HG02588 (cell line): ENCODE measurements around the gene TRIM54.

Experiments
- ATAC-seq: cut with Tn5 transposase; IDR thresholded peaks from one replicate; pipeline ENCODE4 v1.9.1; 2021; ENCODE audit warnings: mild to moderate bottlenecking, moderate library complexity; ENCODE audit not compliant: unreplicated experiment

TRIM54 gene

GRCh38 chr2:27281855-27282559, at the start of gene TRIM54:
TSS of gene TRIM54 (plus strand) at chr2:27282429. CDS start at chr2:27282732, 303 bp downstream.
- no peak for ATAC-seq

DNA sequence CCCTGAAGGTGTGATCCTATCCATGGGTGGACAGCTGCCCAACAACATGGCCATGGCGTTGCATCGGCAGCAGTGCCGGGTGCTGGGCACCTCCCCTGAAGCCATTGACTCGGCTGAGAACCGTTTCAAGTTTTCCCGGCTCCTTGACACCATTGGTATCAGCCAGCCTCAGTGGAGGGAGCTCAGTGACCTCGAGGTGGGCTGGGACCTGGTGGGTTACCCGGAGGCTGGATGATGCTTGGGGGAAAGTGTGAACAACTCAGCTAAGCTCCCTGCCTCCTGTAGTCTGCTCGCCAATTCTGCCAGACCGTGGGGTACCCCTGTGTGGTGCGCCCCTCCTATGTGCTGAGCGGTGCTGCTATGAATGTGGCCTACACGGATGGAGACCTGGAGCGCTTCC, 48.9 kb upstream of the TRIM54 start:
- ATAC-seq, result no peak

DNA sequence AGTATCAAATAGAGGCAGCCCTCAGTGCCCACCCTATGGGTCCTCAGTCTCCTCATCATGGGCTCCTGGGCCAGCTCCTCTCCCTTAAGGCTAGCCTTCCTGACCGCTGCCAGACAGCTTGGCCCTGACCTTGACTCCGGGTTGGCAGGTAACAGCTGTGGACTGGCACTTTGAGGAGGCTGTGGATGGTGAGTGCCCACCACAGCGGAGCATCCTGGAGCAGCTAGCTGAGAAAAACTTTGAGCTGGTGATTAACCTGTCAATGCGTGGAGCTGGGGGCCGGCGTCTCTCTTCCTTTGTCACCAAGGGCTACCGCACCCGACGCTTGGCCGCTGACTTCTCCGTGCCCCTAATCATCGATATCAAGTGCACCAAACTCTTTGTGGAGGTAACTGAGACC, 46.1 kb upstream of the TRIM54 start:
- ATAC-seq, result no peak

DNA sequence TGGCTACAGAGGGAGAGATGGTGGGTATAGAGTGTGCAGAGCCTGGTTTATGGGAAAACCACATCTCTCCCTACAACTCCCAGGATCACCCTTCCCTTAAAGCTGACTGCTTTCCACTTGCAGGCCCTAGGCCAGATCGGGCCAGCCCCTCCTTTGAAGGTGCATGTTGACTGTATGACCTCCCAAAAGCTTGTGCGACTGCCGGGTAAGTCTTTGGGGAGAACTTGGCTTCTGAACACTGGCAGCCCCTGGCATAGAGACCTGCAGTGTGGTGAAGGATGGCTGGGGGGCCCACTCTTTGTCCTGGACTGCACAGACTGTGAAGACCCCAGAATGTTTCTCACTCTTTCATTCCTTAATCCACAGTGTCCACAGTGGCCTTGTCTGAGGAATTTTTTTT, 45.6 kb upstream of the TRIM54 start:
- ATAC-seq, result no peak

DNA sequence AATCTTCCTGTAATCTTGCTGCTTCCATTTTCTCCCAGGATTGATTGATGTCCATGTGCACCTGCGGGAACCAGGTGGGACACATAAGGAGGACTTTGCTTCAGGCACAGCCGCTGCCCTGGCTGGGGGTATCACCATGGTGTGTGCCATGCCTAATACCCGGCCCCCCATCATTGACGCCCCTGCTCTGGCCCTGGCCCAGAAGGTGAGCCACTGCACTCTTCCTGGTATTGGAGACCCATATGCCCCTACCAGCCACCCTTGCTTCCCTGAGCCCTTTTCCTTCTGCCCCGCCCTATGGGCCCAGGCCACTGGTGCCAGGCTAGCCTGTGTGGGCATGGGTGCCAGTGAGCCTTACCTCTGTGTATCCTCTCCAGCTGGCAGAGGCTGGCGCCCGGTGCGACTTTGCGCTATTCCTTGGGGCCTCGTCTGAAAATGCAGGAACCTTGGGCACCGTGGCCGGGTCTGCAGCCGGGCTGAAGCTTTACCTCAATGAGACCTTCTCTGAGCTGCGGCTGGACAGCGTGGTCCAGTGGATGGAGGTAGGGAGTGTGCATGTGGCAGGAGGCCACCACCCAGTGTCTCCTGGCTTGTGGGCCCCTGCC, 44.8 kb upstream of the TRIM54 start:
- no peak for ATAC-seq

- ATAC-seq, result no peak
Observed at GRCh38 chr2:27238976-27239375, 43.3 kb upstream of the TRIM54 start.

DNA sequence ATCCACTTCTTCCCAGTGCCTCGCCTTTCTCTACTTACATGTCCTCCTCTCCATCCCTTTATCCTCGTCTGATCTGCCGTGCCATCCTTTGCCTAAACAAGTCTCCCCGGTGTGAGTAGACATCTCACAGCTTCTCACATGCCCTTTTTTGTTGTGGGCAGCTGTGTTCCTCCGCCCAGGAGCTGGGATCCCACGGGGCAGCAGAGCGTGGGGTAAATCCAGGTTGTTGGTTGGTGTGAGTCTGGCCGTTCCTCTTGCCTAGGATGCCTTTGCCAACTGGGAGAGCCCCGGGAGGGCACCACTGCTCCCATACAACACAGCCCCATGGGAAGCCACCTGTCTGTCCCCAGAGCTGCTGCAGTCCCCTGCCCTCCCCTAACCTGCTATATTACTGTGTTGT, 41.8 kb upstream of the TRIM54 start:
- no peak for ATAC-seq

- ATAC-seq, result no peak
Observed at GRCh38 chr2:27241761-27242613, 40.2 kb upstream of the TRIM54 start.

- ATAC-seq, result no peak
Observed at GRCh38 chr2:27242614-27242951, 39.6 kb upstream of the TRIM54 start.

- ATAC-seq, result no peak
Observed at GRCh38 chr2:27243391-27244130, 38.7 kb upstream of the TRIM54 start.

DNA sequence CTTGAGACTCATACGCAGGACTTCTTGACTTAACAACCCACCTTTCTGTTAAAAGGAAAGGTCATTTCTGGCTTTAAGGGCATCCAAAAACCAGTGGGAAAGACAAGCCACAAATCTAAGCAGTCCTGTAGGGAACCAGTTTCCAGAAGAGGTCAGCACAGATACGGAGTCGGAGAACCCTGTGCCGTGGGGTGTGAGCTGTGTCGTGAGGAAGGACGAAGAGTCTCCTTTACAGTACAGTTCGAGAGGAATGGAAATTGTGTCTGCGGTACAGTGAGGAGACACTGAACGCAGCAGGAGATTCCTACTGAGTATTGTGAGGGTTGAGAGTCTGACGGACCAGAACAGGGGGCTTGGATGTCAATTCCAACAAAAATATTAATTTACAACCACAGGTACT, 37.1 kb upstream of the TRIM54 start:
- no peak for ATAC-seq

DNA sequence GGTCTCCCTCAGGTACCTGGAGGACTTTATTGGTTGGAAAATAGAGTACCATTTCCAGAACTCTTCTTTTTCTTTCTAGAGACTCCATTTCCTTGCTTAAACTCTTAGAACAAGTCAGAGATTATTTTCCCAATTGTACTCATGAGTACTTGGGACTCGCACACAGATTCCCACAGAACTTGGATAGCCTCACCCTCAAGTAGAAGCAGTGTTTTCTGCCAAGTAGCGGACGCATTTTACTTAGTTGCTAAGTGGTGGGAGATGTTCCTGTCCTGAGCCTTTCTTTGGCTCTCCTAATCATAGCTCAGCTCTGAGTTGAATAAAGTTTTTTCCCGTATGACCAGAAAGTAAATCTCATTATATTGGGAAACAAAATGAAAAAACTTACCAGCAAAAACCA, 36.6 kb upstream of the TRIM54 start:
- no peak for ATAC-seq

- no peak for ATAC-seq
Observed at GRCh38 chr2:27247893-27248292, 34.3 kb upstream of the TRIM54 start.

DNA sequence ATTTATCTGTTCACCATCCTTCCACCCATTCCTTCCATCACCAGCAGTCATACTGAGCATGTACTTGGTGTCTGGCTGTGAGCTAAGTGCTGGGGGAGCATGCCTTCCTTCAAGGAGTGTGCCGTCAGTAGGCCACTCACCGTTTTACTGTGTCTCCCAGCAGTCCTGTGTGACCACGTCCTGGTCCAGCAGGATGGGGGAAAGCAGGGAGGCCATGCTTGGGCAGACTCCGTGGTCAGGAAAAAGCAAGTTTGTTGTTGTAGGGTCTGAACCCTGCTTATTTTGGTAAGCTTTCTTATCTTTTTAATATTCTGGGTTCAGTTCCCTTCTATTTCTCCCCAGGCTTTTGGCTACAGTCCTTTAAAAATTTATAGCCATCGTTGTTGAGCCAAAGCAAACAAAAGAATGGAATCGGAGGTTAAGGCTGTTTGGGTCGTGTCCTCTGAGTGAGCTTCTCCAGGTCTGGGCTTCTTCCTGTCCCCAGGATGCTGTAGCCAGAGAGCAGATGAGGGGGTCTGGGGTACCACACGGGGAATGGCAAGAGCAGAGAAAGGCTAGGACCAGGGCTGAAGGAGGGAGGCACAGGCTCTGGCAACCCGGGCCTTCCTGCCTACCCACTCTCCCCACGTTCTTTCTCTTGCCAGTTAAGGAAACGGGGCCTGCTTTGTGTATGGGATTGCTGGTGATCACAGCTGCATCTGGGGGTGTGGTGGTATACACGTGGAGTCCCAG, 32.9 kb upstream of the TRIM54 start:
- ATAC-seq, result no peak

- no peak for ATAC-seq
Observed at GRCh38 chr2:27249891-27250651, 32.2 kb upstream of the TRIM54 start.

GRCh38 chr2:27250652-27251379, 31.4 kb upstream of the TRIM54 start:
- no peak for ATAC-seq

DNA sequence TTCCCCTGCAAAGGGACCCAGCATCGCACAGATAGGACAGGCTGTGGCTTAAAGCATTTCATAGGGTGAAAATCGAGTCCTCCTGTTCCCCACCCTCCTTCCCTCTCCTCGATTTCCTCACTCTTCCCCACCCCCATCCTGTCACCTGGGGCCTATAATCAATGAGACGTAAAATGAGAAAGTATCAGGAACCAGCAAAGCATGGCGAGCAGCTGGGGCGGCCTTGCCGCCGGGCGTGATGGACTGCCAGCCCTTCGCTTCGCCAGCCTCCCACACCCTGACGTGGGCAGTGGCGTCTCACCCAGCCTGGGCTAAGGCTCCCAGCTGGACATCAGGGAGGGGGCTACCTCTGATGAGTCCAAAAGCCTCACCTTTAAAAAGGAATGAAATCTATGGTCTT, 30.5 kb upstream of the TRIM54 start:
- ATAC-seq, result no peak

DNA sequence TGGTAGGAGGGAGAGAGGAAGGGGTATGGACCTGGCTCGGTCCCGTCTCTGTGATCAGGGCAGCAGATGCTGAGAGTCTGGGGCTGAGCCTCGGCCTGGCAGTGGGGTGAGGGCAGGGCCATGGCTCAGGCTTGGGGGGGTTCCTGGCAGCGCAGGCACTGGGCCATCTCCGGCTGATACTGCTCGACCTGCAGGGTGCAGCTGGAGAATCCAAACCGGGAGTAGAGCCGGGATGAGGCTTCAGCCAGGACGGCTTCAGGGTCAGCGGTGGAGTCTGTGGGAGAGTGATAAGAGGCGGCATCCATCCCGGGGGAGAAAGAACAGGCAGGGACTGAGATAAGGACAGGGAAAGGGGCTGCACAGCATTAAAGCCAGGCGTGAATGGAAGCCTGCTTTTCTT, 27.0 kb upstream of the TRIM54 start:
- no peak for ATAC-seq

GRCh38 chr2:27255660-27256059, 26.6 kb upstream of the TRIM54 start:
- ATAC-seq, result no peak
